HUES64 (cell line): ENCODE measurements around the gene ZBTB5.
"Not testable (repeated sequence)": the region's sequence is repeated elsewhere in the genome, so short reads cannot be mapped to it uniquely, and the experiment has no call there.

Experiments
- H3K27ac ChIP-seq: 2 replicates; pipeline ENCODE4 v1.7.0; 2013; ENCODE audit warnings: low read depth, low read length, inconsistent platforms
- H3K27me3 ChIP-seq: 2 replicates; pipeline ENCODE4 v1.6.1; 2013; ENCODE audit warnings: mild to moderate bottlenecking, low read length; ENCODE audit not compliant: insufficient read depth
- H3K36me3 ChIP-seq: 2 replicates; pipeline ENCODE4 v1.6.1; 2013; ENCODE audit warnings: mild to moderate bottlenecking, low read length; ENCODE audit not compliant: insufficient read depth
- H3K4me1 ChIP-seq: 2 replicates; pipeline ENCODE4 v1.6.1; 2013; ENCODE audit warnings: mild to moderate bottlenecking, low read length, moderate library complexity; ENCODE audit not compliant: insufficient read depth
- H3K4me3 ChIP-seq: 2 replicates; pipeline ENCODE4 v1.5.1; 2013; ENCODE audit warnings: mild to moderate bottlenecking, low read length, moderate library complexity
- H3K9ac ChIP-seq: 2 replicates; pipeline ENCODE4 v1.6.1; 2013; ENCODE audit warnings: mild to moderate bottlenecking, low read depth, low read length
- H3K9me3 ChIP-seq: 2 replicates; pipeline ENCODE4 v1.6.1; 2013; ENCODE audit warnings: low read depth, low read length; ENCODE audit not compliant: insufficient read depth
- WGBS: fragments of 150-250, 120-280 bp; methylation state at CpG from one replicate; pipeline ENCODE4 v1.1.7; 2013; ENCODE audit warnings: missing lambda C conversion rate; 5-methylcytosine and 5-hydroxymethylcytosine counted together

The ZBTB5 gene

GRCh38 chr9:37398464-37399025 is 66.7 kb downstream of the ZBTB5 start:
- H3K4me3 ChIP-seq = no peak overlapping the region
- no peaks in the 10 kb centered on the region for H3K9me3 ChIP-seq
- H3K4me1 ChIP-seq = no peaks in the 10 kb centered on the region
- H3K36me3 ChIP-seq = no peaks in the 10 kb centered on the region
- H3K9ac ChIP-seq = no peak overlapping the region
- H3K27me3 ChIP-seq = no peaks in the 10 kb centered on the region
- H3K27ac ChIP-seq = no peak overlapping the region
- WGBS = 95% methylated on average over 7 of the region's 7 CpGs

DNA sequence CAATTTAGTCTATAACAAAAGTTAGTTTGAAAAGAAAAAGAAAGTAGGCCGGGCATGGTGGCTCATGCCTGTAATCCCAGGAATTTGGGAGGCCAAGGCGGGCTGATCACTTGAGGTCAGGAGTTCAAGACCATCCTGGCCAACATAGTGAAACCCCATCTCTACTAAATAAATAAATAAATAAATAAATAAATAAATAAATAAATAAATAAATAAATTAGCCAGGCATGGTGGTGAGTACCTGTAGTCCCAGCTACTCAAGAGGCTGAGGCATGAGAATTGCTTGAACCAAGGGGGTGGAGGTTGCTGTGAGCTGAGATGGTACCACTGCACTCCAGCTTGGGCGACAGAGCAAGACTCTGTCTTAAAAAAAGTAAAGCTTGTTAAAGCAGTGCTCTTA is 67.3 kb downstream of the ZBTB5 start:
- not testable (repeated sequence) for H3K9ac ChIP-seq, H3K36me3 ChIP-seq, H3K4me3 ChIP-seq, H3K27me3 ChIP-seq, H3K9me3 ChIP-seq, H3K27ac ChIP-seq, H3K4me1 ChIP-seq
- WGBS = 80% methylated on average over 2 of the region's 3 CpGs

GRCh38 chr9:37395663-37396062 is 69.6 kb downstream of the ZBTB5 start:
- no peaks in the 10 kb centered on the region for H3K36me3 ChIP-seq
- H3K27ac ChIP-seq = no peak overlapping the region
- no peak overlapping the region for H3K4me3 ChIP-seq
- no peaks in the 10 kb centered on the region for H3K9me3 ChIP-seq
- no peaks in the 10 kb centered on the region for H3K27me3 ChIP-seq
- no peak overlapping the region for H3K9ac ChIP-seq
- peaks cover 3% of the 10 kb centered on the region; the same call in 1 of the 2 replicates for H3K4me1 ChIP-seq
- WGBS = 93% methylated on average over 7 of the region's 8 CpGs

GRCh38 chr9:37395229-37395628 is 70.0 kb downstream of the ZBTB5 start:
- 79% methylated on average over 11 of the region's 12 CpGs for WGBS
- Histone ChIP-seq H3K9ac (no peak overlapping the region), H3K9me3 (no peaks in the 10 kb centered on the region), H3K4me3 (no peak overlapping the region), H3K27ac (no peak overlapping the region), H3K4me1 (peaks cover 3% of the 10 kb centered on the region; the same call in 1 of the 2 replicates), H3K27me3 (no peaks in the 10 kb centered on the region), H3K36me3 (no peaks in the 10 kb centered on the region)

DNA sequence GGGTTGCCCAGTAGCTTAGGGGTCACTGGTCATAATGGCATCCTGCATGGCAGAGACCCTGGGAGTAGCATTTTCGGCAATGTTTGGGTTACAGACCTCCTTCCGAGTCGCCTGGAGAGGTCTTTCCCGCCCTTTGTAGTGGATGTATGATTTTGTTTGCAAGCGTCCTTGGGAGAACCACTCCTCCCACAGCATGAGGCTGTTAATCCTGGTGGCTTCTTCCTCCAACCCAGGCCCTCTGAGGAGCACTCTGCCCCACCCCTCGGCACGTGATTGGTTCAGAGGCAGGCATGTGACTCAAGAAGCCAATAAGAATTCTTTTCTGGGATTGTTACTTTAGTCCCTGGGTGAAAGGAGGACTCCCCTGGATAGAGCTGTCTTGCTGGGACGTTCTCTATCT is 73.0 kb downstream of the ZBTB5 start:
- 58% methylated on average over 6 of the region's 8 CpGs for WGBS
- H3K27me3 ChIP-seq = no peaks in the 10 kb centered on the region
- H3K27ac ChIP-seq = no peak overlapping the region
- H3K9ac ChIP-seq = no peak overlapping the region
- H3K36me3 ChIP-seq = no peaks in the 10 kb centered on the region
- H3K9me3 ChIP-seq = no peaks in the 10 kb centered on the region
- H3K4me1 ChIP-seq = peaks cover 3% of the 10 kb centered on the region; the same call in 1 of the 2 replicates
- H3K4me3 ChIP-seq = no peak overlapping the region

- peaks cover 3% of the 10 kb centered on the region; the same call in 1 of the 2 replicates for H3K4me1 ChIP-seq
Measured at GRCh38 chr9:37390759-37391158, 74.5 kb downstream of the ZBTB5 start.

More at GRCh38 chr9:37390759-37391158, 74.5 kb downstream of the ZBTB5 start:
- Histone ChIP-seq H3K27me3 (no peaks in the 10 kb centered on the region), H3K9me3 (no peaks in the 10 kb centered on the region), H3K36me3 (no peaks in the 10 kb centered on the region), H3K9ac (no peak overlapping the region), H3K27ac (no peak overlapping the region), H3K4me3 (no peak overlapping the region)
- 40% methylated on average over 7 of the region's 7 CpGs for WGBS
